A549 (cell line): ENCODE results near the gene THBS4. TPM values are rescaled to one million over a fixed set of nuclear protein-coding genes. Genes with fewer than 3 reads are reported as not detected.

Source experiments
- ATAC-seq, 2 experiments: fragments of 200-7000 bp in 1 of 2; fragments of >200 bp in 1 of 2; cut with Nextera tagmentation in 1 of 2; cut with Tn5 transposase in 1 of 2; 3 replicates each; pipeline versions ENCODE4 v1.8.0 to v1.9.1; 2018 to 2020; ENCODE audit warnings: mild to moderate bottlenecking in 1 of 2, moderate library complexity in 1 of 2
- CTCF ChIA-PET: fragments of 300-600 bp; sonication (Branson Sonifier 250); formaldehyde crosslinking; extraction: SDS; loops from one replicate; lab custom pipeline; 2021; ENCODE audit warnings: antibody characterized with exemption, inconsistent platforms; lab: Yijun Ruan, JAX
- POLR2A ChIA-PET: fragments of 350-600 bp; formaldehyde crosslinking; extraction: SDS; loops from one replicate; lab custom pipeline; 2021; ENCODE audit warnings: antibody characterized with exemption, inconsistent platforms; lab: Yijun Ruan, JAX
- DNase-seq, 2 experiments: peaks; one replicate each; pipeline versions ENCODE4 v3.0.0 to v3.0.0-alpha.2; 2011 to 2016; ENCODE audit warnings: low read depth in 1 of 2, low spot score in 1 of 2
- FAIRE-seq: peaks from 2 replicates; lab custom pipeline; 2011; peaks lifted over from hg19 to GRCh38; lab: Jason Lieb, UNC
- H3K27ac ChIP-seq, 2 experiments: fragments of >200 bp; sonication (Bioruptor Twin); formaldehyde crosslinking; 3 replicates each; pipeline ENCODE4 v1.5.1; 2016 to 2017
- H3K4me1 ChIP-seq: fragments of >200 bp; sonication (Bioruptor Twin); formaldehyde crosslinking; 3 replicates; pipeline ENCODE4 v1.6.1; 2016
- H3K4me2 ChIP-seq: fragments of >200 bp; sonication (Bioruptor Twin); formaldehyde crosslinking; 3 replicates; pipeline ENCODE4 v1.6.1; 2016
- H3K4me3 ChIP-seq: fragments of >200 bp; sonication (Bioruptor Twin); formaldehyde crosslinking; 3 replicates; pipeline ENCODE4 v1.5.1; 2016
- H3K9me3 ChIP-seq: fragments of >200 bp; sonication (Bioruptor Twin); formaldehyde crosslinking; 3 replicates; pipeline ENCODE4 v1.6.1; 2016
- BHLHE40 ChIP-seq: IDR thresholded peaks from 2 replicates; pipeline ENCODE4 v1.6.1; 2012; ENCODE audit warnings: low read depth, low read length, inconsistent platforms
- CHD2 ChIP-seq: fragments of 150-350 bp; IDR thresholded peaks from 2 replicates; pipeline ENCODE4 v1.6.1; 2014; ENCODE audit warnings: low read length; ENCODE audit not compliant: partially characterized antibody
- CHD4 ChIP-seq: fragments of 200-600 bp; sonication (generic); IDR thresholded peaks from 2 replicates; pipeline ENCODE4 v1.6.1; 2016; ENCODE audit warnings: antibody characterized with exemption, mild to moderate bottlenecking, borderline replicate concordance
- EHMT2 ChIP-seq: fragments of 200-600 bp; sonication (generic); IDR thresholded peaks from 2 replicates; pipeline ENCODE4 v1.6.1; 2016; ENCODE audit warnings: antibody characterized with exemption, low read depth, mild to moderate bottlenecking, moderate library complexity
- EP300 ChIP-seq, 2 experiments: fragments of >200 bp; sonication (Bioruptor Twin); formaldehyde crosslinking; IDR thresholded peaks; 2 replicates in 1 of 2; 3 replicates in 1 of 2; pipeline ENCODE4 v1.6.1; 2016 to 2017
- FOSB ChIP-seq: fragments of 250-450 bp; sonication (Bioruptor Pico); IDR thresholded peaks from 2 replicates; pipeline ENCODE4 v1.5.0; 2020; ENCODE audit warnings: mild to moderate bottlenecking, moderate library complexity
- FOSL2 ChIP-seq, 2 experiments: fragments of 450-650 bp in 1 of 2; fragments of >200 bp in 1 of 2; sonication (Bioruptor Twin) in 1 of 2; formaldehyde crosslinking; IDR thresholded peaks; 2 replicates each; pipeline versions ENCODE4 v1.5.0 to v1.6.1; 2016 to 2020; ENCODE audit warnings: mild to moderate bottlenecking in 1 of 2, moderate library complexity in 1 of 2
- HEYL ChIP-seq: fragments of 250-450 bp; sonication (Bioruptor Pico); IDR thresholded peaks from 2 replicates; pipeline ENCODE4 v1.8.0; 2021; ENCODE audit warnings: mild to moderate bottlenecking, moderate library complexity
- HOXA7 ChIP-seq: fragments of 250-450 bp; sonication (Bioruptor Pico); IDR thresholded peaks from 2 replicates; pipeline ENCODE4 v1.5.0; 2020; ENCODE audit warnings: mild to moderate bottlenecking, moderate library complexity
- JUN ChIP-seq, 2 experiments: fragments of >200 bp; sonication (Bioruptor Twin); formaldehyde crosslinking; IDR thresholded peaks; 2 replicates in 1 of 2; 3 replicates in 1 of 2; pipeline ENCODE4 v1.6.1; 2016 to 2017
- KDM1A ChIP-seq: fragments of 200-600 bp; sonication (generic); IDR thresholded peaks from 2 replicates; pipeline ENCODE4 v1.6.1; 2016; ENCODE audit warnings: low read depth, mild to moderate bottlenecking
- MAFK ChIP-seq: fragments of 450-650 bp; IDR thresholded peaks from 2 replicates; pipeline ENCODE4 v1.6.1; 2014; ENCODE audit not compliant: partially characterized antibody
- MAZ ChIP-seq: fragments of 150-350 bp; IDR thresholded peaks from 2 replicates; pipeline ENCODE4 v1.6.1; 2014; ENCODE audit warnings: antibody characterized with exemption, low read depth, low read length, borderline replicate concordance
- NPAS2 ChIP-seq: fragments of 250-450 bp; sonication (Bioruptor Pico); IDR thresholded peaks from 2 replicates; pipeline ENCODE4 v1.8.0; 2022; ENCODE audit warnings: mild to moderate bottlenecking, moderate library complexity, borderline replicate concordance
- REST ChIP-seq: fragments of 200-600 bp; sonication (generic); IDR thresholded peaks from 2 replicates; pipeline ENCODE4 v1.6.1; 2016; ENCODE audit warnings: antibody characterized with exemption, mild to moderate bottlenecking, moderate library complexity
- RFX5 ChIP-seq: fragments of 450-650 bp; IDR thresholded peaks from 2 replicates; pipeline ENCODE4 v1.7.1; 2014; ENCODE audit warnings: antibody characterized with exemption, mild to moderate bottlenecking, moderate library complexity
- SMC3 ChIP-seq: fragments of >200 bp; sonication (Bioruptor Twin); formaldehyde crosslinking; IDR thresholded peaks from 3 replicates; pipeline ENCODE4 v1.6.1; 2018; ENCODE audit warnings: inconsistent platforms
- ZC3H11A ChIP-seq: fragments of 450-650 bp; IDR thresholded peaks from 2 replicates; pipeline ENCODE4 v1.6.1; 2014; ENCODE audit warnings: antibody characterized with exemption, mild to moderate bottlenecking
- ZFP36 ChIP-seq: fragments of 450-650 bp; IDR thresholded peaks from 2 replicates; pipeline ENCODE4 v1.6.1; 2014; ENCODE audit warnings: borderline replicate concordance; ENCODE audit not compliant: partially characterized antibody
- WGBS: methylation state at CpG from one replicate; pipeline ENCODE4 v1.1.6; 2017; ENCODE audit errors: missing lambda C conversion rate; 5-methylcytosine and 5-hydroxymethylcytosine counted together
- polyA plus RNA-seq, 4 experiments: library from polyadenylated mRNA; depleted of rRNA in 3 of 4; stranded (reverse); fragments of >200 nt; fragmentation: RNase III in 1 of 4; extraction: RNeasy Plus Mini Kit Qiagen cat#74134 plus additional on column Dnase treatment in 1 of 4; gene quantifications; 2 replicates in 3 of 4; 3 replicates in 1 of 4; pipeline ENCODE4 v1.2.3, GENCODE V29; 2011 to 2017
- TF ChIP-seq, protein P1 (sequence below): fragments of >200 bp; sonication (Bioruptor Twin); formaldehyde crosslinking; IDR thresholded peaks from 3 replicates; pipeline ENCODE4 v1.6.1; 2016
- TF ChIP-seq, protein P2 (sequence below): fragments of 250-450 bp; sonication (Bioruptor Pico); IDR thresholded peaks from 2 replicates; pipeline ENCODE4 v1.5.0; 2020; ENCODE audit warnings: low read depth, mild to moderate bottlenecking, moderate library complexity
- TF ChIP-seq, protein P3 (sequence below): IDR thresholded peaks from 2 replicates; pipeline ENCODE4 v1.6.1; 2012

Gene THBS4
- polyA plus RNA-seq, 2 of the 4 experiments (the other 2 are of a cell fraction), result 0.28 to 0.41 TPM

DNA sequence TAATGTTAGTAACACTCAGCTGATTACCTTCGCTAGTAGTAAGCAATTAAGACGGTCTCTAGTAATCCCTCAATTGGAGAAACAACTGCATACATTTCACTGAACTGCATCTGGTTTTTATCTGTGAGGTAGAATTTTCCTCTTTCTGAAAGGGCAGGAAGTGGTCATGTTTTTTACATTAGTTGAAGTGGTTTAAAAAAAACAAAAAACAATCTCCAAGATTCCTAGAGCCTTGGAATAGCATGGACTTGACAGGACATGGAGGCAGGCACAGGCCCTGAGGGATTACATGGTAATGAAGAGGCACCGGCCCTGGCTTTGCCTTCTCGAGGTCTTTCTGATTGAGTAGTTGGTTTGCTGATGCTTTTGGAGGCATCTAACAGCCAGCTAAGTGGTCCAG lies 25.8 kb downstream of the THBS4 start (continued):
- no peak for TF ChIP-seq HEYL
- no peak for TF ChIP-seq RFX5
- TF ChIP-seq, protein P1, sequence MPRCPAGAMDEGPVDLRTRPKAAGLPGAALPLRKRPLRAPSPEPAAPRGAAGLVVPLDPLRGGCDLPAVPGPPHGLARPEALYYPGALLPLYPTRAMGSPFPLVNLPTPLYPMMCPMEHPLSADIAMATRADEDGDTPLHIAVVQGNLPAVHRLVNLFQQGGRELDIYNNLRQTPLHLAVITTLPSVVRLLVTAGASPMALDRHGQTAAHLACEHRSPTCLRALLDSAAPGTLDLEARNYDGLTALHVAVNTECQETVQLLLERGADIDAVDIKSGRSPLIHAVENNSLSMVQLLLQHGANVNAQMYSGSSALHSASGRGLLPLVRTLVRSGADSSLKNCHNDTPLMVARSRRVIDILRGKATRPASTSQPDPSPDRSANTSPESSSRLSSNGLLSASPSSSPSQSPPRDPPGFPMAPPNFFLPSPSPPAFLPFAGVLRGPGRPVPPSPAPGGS, result no peak
- no peak for TF ChIP-seq MAZ
- TF ChIP-seq CHD4, result no peak
- TF ChIP-seq FOSL2 (IDR thresholded peaks at IDR 0.05), result no peak
- no peak for TF ChIP-seq FOSL2 (CRISPR knock-in tag; IDR thresholded peaks at IDR 0.05)
- TF ChIP-seq, protein P2, sequence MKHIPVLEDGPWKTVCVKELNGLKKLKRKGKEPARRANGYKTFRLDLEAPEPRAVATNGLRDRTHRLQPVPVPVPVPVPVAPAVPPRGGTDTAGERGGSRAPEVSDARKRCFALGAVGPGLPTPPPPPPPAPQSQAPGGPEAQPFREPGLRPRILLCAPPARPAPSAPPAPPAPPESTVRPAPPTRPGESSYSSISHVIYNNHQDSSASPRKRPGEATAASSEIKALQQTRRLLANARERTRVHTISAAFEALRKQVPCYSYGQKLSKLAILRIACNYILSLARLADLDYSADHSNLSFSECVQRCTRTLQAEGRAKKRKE (CRISPR knock-in tag), result no peak
- TF ChIP-seq EP300 (IDR thresholded peaks at IDR 0.05), result no peak

- FAIRE-seq, result no peak
- no peaks in the 10 kb centered on the region for H3K9me3 ChIP-seq
- TF ChIP-seq EHMT2 (no peak), FOSB (no peak), BHLHE40 (no peak)
- TF ChIP-seq, protein P3, sequence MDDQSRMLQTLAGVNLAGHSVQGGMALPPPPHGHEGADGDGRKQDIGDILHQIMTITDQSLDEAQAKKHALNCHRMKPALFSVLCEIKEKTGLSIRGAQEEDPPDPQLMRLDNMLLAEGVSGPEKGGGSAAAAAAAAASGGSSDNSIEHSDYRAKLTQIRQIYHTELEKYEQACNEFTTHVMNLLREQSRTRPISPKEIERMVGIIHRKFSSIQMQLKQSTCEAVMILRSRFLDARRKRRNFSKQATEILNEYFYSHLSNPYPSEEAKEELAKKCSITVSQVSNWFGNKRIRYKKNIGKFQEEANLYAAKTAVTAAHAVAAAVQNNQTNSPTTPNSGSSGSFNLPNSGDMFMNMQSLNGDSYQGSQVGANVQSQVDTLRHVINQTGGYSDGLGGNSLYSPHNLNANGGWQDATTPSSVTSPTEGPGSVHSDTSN, result no peak
- ChIA-PET POLR2A (no interaction called here), CTCF (interaction anchor here (3.1 kb wide), 1 partner anchor 22 kb away, joined by 10 read pairs; no protein-coding TSS in a partner anchor)
- H3K27ac ChIP-seq, result no peak overlapping the region
- 39% methylated on average over 4 of the region's 4 CpGs for WGBS
- ATAC-seq, result no peak
- H3K4me1 ChIP-seq, result no peaks in the 10 kb centered on the region
- no peak overlapping the region for H3K4me3 ChIP-seq
- no peak overlapping the region for H3K4me2 ChIP-seq
- no peak for DNase-seq
These were observed 26.4 kb downstream of the THBS4 start for GRCh38 chr5:80061547-80061946.

DNA sequence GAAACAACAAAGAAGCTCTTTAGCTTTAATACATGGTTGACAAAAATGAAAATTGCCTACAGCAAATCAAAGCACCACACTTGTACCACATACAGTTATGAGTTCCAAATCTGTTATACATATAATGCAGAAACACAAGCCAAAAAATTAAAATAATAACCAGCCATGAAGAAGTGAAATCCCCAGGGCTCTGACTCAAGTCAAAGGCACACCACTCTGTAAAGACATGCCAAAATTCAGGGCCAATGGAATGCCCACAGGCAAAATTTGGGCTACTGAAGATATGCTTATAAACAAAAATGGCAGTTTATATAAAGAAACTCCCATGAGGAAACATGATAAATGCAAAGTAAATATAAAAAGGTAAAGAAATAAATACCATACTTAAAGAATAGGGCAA lies 29.0 kb downstream of the THBS4 start:
- ATAC-seq, result no peak
- POLR2A ChIA-PET, result no interaction called here
- no peak overlapping the region for H3K4me2 ChIP-seq
- TF ChIP-seq ZFP36 (no peak), MAZ (no peak), KDM1A (no peak), ZC3H11A (no peak), JUN (IDR thresholded peaks at IDR 0.05) (no peak), SMC3 (no peak), REST (no peak), NPAS2 (CRISPR knock-in tag) (no peak), FOSB (no peak), CHD4 (no peak), CHD2 (no peak), MAFK (no peak), HOXA7 (CRISPR knock-in tag) (no peak)
- TF ChIP-seq, protein P1, result no peak
- TF ChIP-seq, all 56 proteins: peak for 0
- H3K9me3 ChIP-seq, result no peaks in the 10 kb centered on the region
- no peak overlapping the region for H3K27ac ChIP-seq
- no peak overlapping the region for H3K4me3 ChIP-seq
- FAIRE-seq (no peak), DNase-seq (no peak)
- CTCF ChIA-PET, result interaction anchor here (3.1 kb wide), 1 partner anchor 20 kb away, joined by 10 read pairs; no protein-coding TSS in a partner anchor
- no peaks in the 10 kb centered on the region for H3K4me1 ChIP-seq
